Measurements from ENCODE around the gene BECN2.

Gene BECN2, protein sequence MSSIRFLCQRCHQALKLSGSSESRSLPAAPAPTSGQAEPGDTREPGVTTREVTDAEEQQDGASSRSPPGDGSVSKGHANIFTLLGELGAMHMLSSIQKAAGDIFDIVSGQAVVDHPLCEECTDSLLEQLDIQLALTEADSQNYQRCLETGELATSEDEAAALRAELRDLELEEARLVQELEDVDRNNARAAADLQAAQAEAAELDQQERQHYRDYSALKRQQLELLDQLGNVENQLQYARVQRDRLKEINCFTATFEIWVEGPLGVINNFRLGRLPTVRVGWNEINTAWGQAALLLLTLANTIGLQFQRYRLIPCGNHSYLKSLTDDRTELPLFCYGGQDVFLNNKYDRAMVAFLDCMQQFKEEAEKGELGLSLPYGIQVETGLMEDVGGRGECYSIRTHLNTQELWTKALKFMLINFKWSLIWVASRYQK

DNA sequence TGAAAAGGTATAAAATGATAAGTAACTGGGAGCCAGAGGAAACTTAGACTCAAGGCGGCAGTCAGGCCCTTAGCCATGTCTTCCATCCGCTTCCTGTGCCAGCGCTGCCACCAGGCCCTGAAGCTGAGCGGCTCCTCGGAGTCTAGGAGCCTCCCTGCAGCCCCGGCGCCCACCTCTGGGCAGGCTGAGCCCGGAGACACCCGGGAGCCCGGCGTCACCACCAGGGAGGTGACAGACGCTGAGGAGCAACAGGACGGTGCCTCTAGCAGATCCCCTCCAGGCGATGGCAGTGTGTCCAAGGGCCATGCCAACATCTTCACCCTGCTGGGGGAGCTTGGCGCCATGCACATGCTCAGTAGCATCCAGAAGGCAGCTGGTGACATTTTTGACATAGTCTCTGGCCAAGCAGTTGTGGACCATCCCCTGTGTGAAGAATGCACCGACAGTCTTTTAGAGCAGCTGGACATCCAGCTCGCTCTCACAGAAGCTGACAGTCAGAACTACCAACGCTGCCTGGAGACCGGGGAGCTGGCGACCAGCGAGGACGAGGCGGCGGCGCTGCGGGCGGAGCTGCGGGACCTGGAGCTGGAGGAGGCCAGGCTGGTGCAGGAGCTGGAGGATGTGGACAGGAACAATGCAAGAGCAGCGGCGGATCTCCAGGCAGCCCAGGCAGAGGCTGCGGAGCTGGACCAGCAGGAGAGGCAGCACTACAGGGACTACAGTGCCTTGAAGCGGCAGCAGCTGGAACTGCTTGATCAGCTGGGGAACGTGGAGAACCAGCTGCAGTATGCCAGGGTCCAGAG, at the start of gene BECN2:
BECN2 (plus strand) TSS at position 76 of the 803 bp plus-strand sequence; CDS start at position 76, 0 bp downstream.
- DNase-seq (ENCODE audit: low read depth) = no peak

DNA sequence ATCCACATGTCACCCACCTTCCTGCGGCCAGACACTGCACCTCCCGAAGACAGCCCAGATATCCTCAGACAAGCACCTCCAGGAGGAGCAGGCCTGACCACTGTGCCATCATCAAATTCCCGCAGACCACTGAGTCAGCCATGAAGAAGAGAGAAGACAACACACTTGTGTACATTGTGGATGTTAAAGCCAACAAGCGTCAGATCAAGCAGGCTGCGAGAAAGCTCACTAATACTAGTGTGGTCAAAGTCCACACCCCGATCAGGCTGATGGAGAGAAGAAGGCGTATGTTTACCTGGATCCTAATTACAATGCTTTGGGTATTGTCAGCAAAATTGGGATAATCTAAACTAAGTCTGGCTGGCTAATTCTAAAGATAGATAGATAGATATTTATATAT, 41.4 kb upstream of the BECN2 start:
- DNase-seq (ENCODE audit: low read depth) = no peak

DNA sequence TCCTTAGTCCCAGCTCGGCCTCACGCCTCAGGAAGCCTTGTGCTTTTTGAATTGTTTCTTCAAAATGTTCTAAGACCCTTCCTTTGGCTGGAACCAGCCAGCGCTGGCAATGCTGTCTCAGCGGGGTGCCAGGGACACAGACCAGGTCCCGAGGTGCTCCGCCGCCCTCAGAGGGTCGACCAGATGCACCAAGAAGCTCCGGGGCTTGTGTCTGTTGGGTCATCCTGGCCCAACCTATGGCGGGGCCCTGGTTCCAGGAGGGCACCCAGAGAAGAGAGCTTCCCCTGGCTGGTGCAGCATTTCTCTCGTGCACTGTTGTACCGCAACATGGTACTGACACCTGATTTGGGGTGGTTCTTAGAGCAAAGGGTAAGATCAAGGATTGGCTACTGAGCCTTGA, 40.1 kb upstream of the BECN2 start:
- DNase-seq (ENCODE audit: low read depth) = no peak

DNA sequence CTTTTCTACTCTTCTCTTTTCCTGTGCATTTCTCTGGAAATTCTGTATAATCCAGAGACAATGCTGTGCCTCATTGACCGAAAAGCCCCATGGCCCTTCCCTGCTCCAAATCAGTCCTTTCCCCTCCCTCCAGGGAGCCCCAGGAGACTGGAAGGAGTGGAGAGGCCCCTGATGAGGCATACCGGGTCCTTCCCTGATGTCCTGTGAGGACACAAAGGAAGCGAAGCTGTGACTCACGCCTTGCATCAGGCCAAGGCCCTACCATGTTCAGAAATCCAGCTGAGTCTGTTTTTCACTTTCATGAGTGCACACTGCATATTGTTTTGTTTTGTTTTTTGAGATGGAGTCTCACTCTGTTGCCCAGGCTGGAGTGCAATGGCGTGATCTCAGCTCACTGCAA, 38.7 kb upstream of the BECN2 start:
- DNase-seq (ENCODE audit: low read depth) = no peak

DNA sequence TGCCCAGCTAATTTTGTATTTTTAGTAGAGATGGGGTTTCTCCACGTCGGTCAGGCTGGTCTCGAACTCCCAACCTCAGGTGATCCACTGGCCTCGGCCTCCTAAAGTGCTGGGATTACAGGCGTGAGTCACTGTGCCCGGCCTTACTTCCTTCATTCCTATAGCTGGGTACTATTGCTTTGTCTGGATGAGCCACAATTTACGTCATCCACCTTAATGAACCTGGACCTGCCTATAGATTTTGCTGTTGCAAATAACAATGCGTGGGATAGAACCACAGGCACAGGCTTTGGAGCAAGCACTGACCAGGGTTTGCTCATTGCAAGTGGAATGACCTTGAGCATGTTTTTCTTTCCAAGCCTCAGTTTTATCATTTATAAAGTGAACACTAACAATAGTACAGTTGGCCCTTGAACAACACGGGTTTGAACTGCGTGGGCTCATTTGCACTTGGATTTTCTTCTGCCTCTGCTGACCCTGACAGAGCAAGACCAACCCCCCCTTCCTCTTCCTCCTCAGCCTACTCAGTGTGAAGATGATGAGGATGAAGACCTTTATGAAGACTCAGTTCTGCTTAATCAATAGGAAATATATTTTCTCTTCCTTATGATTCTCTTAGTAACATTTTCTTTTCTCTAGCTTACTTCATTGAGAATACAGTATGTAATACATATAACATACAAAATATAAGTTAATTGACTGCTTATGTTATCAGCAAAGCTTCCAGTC, 33.3 kb upstream of the BECN2 start:
- no peak for DNase-seq (ENCODE audit: low read depth)

DNA sequence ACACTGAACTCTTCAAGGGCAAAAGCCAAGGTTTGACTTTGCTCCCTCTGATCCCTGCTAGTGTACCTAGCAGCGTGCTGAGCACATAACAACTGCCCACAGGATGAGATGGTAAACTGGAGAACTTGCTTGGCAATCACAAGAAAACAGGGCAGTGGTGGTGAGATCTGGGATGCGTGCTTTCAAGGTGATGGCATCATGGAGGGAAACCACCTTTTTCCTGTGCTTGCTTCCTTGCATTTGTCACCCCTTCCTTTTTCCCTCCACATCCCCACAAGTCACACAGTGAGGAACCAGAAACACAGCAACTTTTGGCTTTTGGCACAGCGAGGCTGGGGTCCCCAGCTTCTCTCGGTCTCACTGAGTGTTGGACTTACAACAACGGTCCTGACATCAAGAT, 31.4 kb upstream of the BECN2 start:
- DNase-seq (ENCODE audit: low read depth) = no peak

DNA sequence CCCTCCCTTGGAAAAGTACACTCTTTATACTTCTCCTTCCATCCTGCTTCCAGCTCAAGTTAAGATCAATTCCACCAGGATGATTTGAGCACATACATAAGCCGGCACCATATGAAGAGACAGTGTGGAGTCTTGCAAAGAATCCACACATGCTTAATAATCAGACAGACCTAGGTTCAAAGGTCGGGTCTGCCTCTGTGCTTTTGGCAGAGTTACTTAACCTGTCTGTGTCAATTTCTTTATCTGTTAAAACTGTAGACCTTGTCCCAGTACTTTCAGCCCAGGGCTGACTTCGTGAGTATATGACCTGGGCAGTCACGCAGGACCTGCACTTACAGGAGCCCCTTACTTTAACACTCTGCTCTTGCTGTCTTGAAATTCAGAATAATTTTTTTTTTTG, 30.2 kb upstream of the BECN2 start:
- no peak for DNase-seq (ENCODE audit: low read depth)

DNA sequence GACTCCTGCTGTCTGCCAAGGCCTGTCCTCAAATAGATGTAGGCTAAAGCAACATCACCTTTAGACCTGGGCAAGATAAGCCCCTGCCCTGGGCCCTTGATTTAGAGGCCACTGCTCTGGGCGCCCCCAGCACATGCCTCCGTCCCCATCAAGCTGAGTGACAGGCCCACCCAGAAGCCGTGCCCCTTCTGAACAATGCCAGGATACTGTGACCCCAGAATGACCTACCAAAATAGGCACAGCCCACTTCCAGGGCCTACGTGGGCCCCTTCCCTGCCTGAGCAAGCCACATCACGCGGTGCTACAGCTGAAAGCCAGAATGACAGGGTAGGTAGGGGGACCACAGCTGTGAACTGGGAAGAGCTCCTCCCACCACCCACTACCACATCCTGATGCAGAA, 24.7 kb upstream of the BECN2 start:
- DNase-seq (ENCODE audit: low read depth) = no peak

DNA sequence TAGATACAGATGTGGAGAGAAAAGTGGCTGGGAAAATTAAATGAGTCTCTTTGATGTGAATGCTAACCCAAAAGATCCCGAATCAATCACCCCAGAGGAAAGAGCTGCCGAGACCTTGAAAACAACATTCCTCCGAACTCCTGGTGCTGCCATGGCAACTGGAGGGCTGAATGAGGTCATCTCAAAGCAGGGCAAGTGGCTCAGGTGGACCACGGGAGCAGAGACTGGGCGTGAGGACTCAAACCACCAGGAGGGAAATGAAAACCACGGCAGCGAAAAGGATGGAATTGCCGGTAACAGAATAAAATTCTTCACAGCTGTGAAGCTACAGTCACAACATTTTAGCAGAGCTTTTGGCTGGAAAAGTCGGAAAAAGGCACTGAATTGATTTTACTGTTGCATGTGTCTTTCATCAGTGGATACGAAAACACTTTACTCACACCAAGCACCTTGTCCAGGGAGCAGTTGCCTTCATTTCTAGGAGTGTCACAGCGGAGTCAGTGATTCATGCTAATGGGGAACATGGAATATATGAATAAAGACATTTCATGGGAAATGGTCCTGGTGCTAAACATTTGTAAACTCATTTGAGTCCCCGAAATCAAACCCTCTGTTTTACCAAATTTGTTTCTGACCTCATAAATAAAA, 23.2 kb upstream of the BECN2 start:
- DNase-seq (ENCODE audit: low read depth) = no peak

DNA sequence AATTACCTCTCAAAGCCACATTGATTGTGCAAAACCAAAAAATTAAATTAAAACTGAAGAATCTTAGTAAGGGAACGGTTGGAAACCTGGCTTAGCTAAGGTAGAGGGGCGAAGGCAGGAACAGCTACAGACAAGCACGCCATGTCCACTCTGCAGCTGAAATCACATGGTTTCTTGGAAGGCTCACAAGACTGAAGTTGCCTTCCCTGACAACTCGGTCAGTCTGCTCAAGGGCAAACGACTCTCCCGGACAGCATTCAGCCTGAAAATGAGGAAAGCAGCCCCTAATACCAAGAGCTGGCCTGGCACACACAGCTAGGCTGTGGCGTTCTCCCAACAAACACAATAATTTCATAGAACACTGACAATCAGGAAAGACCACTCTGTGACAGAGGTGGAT, 22.7 kb upstream of the BECN2 start:
- DNase-seq (ENCODE audit: low read depth) = no peak

DNA sequence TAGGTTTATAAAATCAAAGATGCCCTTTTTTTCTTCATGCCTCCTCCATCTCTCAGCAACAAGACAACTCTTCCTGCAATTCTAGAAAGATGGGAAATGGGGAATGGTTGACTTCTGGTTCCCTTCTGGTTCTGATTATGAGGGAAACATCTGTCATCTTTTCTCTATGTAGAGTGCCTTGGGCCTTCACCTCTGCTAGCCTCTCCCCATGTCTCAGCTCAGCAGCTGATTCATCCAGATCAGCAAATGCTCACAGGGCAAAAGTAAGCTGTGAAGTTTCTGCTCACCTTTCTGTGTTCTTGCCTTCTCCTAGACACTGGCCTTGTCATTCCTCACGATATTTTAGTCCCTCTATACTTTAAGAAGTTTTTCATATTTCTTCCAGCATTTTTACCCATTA, 17.8 kb upstream of the BECN2 start:
- no peak for DNase-seq (ENCODE audit: low read depth)

DNA sequence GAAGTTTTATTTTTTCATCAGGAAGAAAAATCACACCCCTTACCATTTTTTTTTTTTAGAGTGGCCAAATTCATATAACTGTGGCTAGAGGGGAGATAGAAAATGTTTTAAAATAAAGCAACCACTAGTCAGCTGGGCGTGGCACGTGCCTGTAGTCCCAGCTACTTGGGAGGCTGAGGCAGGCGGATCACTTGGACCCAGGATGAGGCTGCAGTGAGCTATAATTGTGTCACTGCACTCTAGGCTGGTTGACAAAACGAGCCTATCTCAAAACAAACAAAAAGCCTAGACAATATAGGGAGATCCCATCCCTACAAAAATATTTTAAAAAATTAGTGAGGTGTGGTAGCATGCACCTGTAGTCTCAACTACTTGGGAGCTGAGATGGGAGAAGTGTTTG, 14.8 kb upstream of the BECN2 start:
- DNase-seq (ENCODE audit: low read depth) = no peak

DNA sequence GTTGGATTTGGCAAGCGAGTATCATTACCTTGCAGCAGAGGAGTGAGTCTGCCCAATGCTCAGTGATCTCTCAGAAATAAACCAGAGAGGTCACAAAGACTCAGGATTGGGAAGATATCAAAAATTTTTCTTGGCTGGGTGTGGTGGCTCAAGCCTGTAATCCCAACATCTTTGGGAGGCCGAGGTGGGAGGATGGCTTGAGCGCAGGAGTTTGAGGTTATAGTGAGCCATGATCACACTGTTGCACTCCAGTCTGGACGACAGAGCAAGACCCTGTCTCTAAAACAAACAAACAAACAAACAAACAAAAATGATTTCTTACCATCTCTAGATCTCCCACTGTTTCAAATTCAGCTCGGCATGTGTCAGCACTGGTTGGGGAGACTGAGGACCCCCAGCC, 13.3 kb upstream of the BECN2 start:
- DNase-seq (ENCODE audit: low read depth) = no peak

DNA sequence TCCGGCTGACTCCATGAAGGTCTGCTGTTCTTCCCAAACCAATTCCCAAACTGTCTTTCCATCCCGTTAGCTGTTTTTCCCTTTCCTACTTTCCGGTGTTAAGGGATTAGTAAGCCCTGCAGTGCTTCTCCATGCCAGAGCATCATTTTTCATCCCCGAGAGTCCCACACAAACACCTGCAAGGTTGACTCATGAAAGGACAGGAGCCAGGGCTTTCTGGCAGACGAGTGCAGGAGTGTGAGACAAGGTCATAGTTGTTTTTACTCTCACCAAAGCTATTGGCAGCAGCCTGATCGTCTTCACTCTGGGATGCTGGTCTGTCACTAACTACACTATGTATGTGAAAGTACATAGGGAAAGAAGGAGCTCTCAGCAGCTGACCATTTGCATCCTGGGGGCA, 10.2 kb upstream of the BECN2 start:
- DNase-seq (ENCODE audit: low read depth) = no peak

DNA sequence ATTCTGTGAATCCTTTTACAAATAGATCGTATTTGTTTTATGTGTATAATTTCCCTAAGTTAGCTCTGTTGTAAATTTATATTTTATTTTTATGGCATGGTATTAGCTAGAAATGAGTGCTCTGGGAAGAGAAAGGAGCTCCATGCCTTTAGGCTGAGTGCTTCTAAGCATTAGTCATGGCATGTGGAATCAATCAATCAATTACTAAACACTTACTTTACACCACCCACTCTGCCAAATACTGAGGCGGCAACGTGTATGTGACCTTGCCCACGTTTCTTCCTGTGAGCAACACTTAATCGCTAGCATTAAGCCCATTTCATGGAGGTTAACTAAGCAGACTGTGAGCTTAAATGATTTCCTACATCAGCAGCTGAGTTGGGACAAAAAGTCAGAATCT, 7.2 kb upstream of the BECN2 start:
- DNase-seq (ENCODE audit: low read depth) = no peak

DNA sequence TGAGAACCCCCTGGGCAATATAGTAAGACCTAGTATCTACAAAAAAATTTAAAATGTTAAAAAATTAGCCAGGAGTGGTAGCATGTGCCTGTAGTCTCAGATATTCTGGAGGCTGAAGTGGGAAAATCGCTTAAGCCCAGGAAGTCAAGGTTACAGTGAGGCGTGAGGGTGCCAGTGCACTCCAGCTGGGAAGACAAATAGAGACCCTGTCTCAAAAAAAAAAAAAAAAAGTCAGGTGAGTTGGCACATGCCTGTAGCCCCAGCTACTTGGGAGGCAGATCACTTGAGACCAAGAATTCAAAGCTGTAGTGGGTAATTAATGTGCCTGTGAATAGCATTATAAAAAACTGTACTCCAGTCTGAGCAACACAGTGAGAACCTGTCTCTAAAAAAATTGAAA, 4.6 kb downstream of the BECN2 start:
- DNase-seq (ENCODE audit: low read depth) = no peak

DNA sequence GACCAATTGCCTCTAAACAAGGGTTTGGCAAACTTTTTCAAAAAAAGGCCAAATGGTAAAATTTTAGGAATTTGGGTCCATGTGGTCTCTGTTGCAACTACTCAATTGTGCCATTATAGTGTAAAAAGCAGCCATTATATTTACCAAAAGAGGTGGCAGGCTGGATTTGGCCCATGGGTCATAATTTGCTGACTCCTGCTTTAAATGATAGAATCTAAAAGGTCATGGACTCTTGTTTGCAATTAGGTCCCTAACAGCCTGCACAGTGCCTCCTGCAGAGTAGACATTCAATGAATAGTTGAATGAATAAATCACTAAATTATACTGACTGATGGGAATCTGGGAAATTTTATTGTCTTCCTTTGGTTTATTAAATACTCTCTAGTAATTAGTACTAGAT, 6.2 kb downstream of the BECN2 start:
- no peak for DNase-seq (ENCODE audit: low read depth)

DNA sequence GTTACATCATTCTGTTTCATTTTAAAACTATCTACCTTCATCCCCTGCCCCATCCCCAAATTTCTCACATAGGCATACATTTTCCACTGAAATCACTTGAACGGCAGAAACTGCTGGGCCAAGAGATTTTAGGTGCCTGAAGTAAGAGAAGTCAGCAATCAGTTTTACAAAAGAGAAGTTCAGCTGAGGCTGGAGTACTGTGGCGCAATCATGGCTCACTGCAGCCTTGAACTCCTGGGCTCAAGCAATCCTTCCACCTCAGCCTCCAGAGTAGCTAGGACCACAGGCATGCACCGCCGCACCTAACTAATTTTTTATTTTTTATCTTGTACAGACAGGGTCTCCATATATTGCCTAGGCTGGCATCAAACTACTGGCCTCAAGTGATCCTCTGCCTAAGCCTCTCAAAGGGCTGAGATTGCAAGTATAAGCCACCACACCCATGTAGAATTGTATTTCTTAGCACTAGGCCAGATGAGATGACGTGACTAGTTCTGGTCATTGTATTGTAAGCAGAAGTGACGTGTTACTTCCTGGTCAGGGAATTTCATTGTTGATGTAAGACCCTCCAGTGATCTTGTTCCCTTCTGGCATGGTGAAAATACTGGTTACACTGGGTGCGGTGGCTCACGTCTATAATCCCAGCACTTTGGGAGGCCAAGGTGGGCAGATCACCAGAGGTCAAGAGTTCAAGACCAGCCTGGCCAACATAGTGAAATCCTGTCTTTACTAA, 7.1 kb downstream of the BECN2 start:
- no peak for DNase-seq (ENCODE audit: low read depth)

DNA sequence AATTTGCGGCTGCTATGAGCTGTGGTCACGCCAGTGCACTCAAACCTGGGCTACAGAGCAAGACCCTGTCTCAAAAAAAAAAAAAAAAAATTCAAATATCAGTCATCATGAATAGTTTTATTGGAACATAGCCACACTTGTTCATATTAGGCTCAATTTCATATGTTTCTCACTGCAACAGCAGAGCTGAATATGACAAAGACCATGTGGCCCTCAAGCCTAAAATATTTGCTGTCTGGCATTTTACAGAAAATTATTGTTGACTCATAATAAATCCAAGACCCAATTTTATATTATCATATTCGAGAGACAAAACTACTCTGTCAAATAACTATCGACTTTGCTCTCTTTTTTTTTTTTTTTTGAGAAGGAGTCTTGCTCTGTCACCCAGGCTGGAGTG, 11.0 kb downstream of the BECN2 start:
- no peak for DNase-seq (ENCODE audit: low read depth)

DNA sequence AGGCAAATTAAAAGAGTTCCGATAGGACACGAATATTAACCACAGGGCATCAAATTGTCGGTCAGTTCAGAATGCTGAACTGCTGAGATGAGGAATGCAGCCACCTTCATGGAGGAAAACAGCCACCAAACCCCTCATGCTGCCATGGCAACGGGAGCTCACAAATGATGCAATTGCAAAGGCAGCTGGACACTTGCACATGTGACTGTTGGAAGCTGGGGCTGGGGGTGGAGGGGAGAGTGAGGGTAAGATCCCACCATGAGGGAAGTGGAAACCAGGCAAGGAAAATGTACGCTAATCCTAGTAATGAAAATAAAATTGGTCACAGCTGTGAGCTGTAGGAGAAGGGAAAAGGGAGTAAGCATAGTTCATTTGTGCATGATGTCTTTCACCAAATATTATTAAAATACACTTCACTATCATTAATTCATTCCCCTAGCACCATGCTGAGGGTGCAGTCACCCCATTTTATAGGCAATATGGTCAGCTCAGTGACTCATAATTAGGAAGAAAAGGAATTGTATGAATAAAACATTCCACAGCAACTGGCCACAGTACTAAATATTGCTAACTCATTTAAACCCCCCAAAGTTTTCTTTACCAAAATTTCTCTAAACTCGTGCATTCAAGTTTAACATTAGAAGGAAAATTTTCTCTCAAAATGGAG, 15.3 kb downstream of the BECN2 start:
- DNase-seq (ENCODE audit: low read depth) = no peak

DNA sequence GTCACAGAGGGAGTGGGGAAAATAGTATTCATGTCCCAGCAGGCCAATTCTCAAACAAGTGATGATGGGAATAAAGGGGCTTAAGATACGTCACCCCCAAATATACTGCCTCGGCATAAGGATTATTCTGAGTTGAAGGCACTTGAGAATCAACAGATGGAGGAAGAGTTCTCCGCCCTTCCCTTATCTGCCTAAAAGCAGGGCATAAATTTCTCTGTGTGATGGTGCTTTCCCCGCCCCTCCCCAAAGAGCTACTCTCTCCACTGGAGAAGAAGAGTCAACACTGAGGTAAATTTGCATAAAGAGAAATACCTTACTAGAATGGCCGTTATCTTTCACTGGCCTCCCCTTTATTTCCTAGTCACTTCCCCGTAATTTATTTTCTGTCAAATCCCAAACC, 18.7 kb downstream of the BECN2 start:
- no peak for DNase-seq (ENCODE audit: low read depth)

Measured in stimulated activated CD8-positive, alpha-beta memory T cell treated with anti-CD3 and anti-CD28 coated beads, Interleukin-12 subunit alpha, Interleukin-12 subunit beta, amount 100 ng/mL, for 4 hours (primary cell).